Measurements from ENCODE around the gene FGD5.
"Not testable (repeated sequence)": the region's sequence is repeated elsewhere in the genome, so short reads cannot be mapped to it uniquely, and the experiment has no call there.

Gene FGD5

DNA sequence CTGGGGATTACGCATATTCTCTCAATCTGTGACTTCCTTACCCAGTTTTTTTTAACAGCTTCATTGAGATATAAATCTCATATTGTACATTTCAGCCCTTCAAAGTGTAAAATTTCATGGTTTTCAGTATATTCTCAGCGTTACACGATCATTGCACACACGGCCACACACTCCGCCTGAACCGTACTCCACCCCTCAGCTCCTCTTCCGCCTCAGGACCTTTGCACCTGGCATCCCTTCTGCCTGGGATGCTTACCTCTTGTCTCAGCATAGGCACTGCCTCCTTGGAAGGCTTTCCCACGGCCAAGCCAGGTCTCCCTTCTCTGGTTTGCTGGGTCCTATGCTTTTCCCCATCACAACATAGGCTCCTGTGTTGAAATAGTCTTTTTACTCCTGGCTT is 71.2 kb downstream of the FGD5 start:
- in situ Hi-C loops (cut with HindIII; ENCODE audit: low sequenced_read_pairs) = loop anchor here (10.0 kb wide), 2 partner anchors 55 to 65 kb away; partner anchors contain the start of gene NR2C2

DNA sequence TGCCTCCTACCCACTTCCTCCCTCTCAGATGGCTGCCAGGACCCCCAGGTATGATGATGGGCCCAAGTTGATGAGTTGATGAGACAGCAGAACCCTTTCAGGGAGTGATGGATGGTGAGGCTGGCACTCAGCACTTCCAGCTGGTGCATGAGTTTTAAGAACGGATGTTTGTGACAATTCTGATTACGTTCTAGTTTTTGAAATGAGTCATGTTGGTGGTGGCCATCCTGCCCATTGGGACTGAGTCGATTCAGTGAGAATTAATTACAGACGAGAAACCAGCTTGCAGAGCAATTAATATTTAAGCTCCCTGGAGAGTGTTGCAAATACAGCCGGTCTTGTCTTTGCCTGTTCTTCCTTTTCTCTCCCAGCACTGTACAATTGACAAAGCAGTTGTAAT is 71.7 kb downstream of the FGD5 start:
- in situ Hi-C loops (cut with HindIII; ENCODE audit: low sequenced_read_pairs) = no loop called here

DNA sequence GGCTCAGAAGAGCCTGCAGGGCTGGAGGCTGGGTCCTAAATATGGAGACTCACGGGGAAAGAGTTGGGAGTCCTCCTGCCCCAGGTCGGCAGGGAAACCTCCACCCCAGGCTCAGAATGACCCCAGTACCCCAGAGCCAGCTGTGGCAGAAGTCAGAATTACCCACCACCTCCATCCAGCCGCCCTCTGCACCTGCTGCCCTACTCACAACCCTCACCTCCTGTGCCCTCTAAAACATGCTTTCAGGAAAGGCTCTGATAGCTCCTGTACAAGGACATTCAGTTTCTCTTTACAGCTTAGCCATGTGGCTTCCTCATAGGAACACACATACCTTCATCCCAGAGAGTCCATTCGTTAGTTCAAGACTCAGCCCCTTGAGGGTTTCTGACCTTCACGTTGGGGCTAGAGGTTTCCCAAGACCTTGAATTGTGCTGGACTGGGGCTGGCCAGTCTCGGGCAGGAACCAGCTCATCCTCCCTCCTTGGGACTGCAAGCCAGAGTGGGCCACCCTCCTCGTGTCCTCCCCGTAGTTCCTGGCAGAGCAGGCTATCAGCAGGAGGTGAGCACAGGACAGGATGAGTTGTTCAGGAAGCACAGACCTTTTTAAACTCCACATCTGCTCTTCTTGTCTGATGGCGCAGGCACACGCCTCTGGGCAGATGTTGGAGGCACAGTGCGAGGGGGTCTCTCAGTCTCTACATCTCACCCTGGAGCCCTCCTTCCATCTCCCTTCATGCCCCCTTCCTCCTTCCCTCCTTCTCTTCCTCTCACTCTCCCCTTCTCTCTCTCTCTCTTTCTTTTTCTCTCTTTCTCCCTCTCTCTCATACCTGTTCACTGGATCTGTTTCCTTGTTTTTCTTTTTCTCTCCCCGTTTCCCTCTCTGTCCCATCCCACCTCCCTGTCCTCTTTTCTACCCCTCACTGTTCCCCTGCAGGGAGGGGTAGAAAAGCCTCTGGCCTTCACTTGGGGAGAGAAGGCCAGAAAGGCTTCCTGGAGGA is 72.7 kb downstream of the FGD5 start:
- in situ Hi-C loops (cut with HindIII; ENCODE audit: low sequenced_read_pairs) = no loop called here

DNA sequence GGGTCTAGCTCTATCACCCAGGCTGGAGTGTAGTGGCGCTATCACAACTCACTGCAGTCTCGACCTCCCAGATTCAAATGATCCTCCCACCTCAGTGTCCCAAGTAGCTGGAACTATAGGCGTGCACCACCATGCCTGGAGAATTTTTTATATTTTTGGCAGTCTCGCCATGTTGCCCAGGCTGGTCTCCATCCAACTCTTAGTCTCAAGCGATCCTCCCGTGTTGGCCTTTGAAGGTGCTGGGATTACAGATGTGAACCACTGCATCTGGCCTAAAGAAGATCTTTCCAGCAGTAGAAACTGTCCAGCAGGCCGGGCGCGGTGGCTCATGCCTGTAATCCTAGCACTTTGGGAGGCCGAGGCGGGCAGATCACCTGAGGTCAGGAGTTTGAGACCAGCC is 73.5 kb downstream of the FGD5 start:
- in situ Hi-C loops (cut with HindIII; ENCODE audit: low sequenced_read_pairs) = no loop called here

DNA sequence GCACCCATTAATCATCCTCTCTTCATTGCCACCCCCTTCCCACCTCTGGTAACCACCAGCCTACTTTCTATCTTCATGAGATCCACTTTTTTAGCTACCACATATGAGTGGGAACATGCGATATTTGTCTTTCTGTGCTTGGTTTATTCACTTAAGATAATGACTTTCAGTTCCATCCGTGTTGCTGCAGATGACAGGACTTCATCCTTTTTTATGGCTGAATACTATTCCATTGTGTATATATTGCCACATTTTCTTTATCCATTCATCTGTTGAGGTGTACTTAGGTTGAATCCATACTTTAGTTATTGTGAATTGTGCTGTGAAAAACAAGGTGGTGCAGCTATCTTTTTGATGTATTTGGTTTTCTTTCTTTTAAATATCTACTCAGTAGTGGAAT is 75.3 kb downstream of the FGD5 start:
- in situ Hi-C loops (cut with HindIII; ENCODE audit: low sequenced_read_pairs) = no loop called here

DNA sequence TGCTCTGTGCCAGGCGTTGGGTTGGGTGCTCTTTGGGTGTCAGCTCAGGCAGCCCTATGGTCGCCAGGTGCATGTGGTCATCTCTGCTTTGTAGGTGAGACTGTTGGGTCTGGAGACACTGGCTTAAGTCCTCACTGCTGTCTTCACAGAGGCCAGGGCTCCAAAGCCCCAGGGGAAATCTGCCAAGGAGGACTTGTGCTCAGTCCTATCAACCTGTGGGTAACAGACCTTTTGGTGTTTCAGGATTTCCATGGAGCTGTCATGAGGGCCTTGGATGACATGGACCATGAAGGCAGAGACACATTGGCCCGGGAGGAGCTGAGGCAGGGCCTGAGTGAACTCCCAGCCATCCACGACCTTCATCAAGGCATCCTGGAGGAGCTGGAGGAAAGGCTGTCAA is 78.5 kb downstream of the FGD5 start:
- in situ Hi-C loops (cut with HindIII; ENCODE audit: low sequenced_read_pairs) = no loop called here

DNA sequence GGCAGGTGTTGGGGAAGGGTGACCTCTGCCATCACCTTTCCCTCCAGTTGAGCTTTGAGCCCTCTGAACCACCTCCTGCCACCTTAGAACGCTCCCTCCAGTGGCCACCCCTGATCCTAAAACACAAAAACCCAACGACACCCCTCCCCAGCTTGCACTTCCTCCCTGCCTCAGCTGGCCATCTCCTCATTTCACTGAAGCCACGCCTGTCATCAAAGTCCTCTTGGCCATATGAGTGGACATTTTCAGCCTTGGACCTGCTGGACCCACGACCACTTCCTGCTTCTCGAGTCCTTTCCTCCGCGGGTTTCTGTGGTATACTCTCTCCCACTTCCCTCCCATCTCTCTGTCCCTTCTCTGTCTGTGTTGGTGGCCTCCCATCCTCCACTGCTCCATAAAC is 80.2 kb downstream of the FGD5 start:
- in situ Hi-C loops (cut with HindIII; ENCODE audit: low sequenced_read_pairs) = no loop called here

DNA sequence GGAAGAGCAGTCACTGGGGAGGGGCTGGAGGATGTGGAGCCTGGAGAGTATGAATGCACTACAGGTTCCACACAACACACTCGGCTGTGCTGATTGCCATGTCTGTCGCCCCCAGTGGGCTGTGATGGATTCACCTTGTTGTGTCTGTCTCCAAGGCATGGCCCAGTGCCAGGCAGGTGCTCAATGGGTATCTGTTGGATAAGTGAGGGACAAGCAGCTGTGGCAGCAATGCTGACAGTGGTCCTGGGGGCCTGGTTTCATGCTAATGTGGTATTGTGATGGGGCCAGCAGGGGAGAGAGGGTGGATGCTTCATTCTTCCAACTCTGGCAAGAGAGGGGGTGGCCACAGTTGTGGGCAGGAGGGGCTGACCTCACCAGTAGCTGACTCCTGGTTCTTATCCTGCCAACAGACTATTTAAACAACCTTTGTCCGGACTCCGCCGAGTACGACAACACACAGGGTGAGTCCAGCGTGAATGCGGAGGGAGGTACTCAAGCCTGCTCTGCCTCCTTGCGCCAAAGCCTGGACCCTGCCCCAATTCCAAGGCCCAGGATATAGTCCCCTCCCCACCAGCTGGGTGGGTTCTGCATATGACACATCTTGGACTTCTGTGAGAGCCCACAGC is 81.3 kb downstream of the FGD5 start:
- in situ Hi-C loops (cut with HindIII; ENCODE audit: low sequenced_read_pairs) = no loop called here

DNA sequence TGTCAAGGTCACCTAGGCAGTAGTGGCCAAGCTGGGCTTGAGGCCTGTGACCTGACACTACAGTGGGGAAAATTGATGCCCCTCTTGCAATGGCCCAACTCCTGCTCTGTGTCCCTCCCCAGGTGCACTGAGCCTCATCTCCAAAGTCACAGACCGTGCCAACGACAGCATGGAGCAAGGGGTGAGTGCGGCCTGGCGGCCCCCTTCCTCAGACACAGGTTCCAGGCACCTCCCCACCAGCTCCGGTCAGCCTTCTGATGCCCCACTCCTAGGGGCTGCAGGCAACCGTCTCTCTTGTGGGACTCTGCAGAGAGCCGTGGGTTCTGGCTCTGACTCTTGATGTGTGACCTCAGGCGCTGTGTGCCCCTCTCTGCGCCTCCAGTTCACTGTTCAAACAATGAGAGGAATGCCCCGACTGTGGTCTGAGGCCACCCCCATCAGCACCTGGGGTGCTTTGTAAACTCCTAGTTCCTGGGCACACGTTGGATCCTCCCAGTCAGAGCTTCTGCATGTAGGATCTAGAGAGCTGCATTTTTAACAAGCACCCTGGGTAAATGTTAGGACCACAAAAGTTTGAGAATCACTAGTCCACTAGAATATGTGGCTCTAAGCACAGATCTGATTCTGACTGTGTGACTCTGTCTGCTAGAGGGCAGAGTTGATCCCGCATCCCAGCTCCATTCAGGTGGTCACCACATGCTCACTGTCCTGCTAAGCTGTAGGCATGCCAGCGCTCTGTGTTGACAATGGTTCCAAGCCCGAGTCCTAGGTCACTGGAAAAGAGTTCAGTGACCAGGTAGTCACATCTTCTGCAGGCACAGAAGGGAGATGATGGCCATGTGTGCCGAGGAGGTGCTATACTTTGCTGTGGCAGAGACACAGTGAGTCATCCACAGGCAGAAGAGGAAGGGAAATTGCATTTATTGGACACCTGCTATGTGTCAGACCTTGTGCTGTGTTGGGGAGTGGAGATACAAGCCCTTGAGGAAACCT is 82.4 kb downstream of the FGD5 start:
- in situ Hi-C loops (cut with HindIII; ENCODE audit: low sequenced_read_pairs) = no loop called here

DNA sequence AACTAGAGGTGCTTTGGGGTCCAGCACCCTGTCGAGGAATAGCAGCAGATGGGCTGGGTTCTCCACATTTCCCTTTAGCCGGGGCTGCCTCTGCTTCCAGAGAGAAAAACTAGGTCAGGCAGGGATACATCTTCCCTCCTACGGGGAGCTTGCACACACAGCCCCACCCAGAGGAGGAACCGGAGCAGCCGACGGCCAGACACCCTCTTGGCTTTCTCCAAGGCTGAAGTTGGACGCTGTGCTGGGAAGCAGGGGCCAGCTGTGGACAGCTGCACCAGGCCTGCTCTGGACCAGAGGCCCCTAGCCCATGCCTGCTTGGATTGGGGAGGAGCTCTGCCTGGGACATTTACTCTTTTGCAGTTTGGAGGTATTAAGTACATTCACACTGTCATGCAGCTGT is 84.0 kb downstream of the FGD5 start:
- in situ Hi-C loops (cut with HindIII; ENCODE audit: low sequenced_read_pairs) = no loop called here

DNA sequence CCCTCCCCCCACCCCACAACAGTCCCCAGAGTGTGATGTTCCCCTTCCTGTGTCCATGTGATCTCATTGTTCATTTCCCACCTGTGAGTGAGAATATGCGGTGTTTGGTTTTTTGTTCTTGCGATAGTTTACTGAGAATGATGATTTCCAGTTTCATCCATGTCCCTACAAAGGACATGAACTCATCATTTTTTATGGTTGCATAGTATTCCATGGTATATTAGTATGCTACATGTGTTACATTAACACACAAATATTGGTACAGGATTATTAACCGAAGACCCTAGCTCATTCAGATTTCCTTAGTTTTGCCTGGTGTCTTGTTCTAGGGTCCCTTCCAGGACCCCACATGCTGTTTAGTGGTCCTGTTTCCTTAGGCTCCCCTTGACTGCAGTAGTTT is 84.7 kb downstream of the FGD5 start:
- in situ Hi-C loops (cut with HindIII; ENCODE audit: low sequenced_read_pairs) = not testable (repeated sequence)

DNA sequence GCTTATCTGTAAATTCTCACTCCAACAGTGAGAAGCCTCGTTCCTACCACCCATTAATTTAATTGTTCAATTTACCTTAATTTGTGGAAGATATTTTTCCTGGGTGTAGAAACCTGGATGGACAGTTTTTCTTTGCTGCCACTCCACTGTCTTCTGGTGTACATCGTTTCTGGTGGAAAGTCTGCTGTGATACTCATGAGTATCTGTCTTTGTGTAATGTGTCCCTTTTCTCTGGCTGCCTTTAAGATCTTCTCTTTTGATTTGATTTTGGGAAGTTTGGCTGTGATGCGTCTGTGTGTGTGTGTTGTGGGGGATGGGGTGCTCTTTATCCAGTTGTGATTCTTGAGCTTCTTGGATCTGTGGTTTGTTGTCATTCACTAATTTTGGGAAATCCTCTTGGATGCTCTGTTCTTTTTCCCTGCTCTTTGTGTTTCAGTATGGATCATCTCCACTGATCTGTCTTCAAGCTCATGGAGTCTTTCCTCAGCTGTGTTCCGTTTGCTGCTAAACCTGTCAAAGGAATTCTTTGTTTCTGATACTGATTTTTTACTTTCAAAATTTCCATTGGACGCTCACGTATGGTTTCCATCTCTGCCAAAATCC is 86.4 kb downstream of the FGD5 start:
- in situ Hi-C loops (cut with HindIII; ENCODE audit: low sequenced_read_pairs) = loop anchor here (5.0 kb wide), 1 partner anchor 133 kb away; no protein-coding TSS in a partner anchor

DNA sequence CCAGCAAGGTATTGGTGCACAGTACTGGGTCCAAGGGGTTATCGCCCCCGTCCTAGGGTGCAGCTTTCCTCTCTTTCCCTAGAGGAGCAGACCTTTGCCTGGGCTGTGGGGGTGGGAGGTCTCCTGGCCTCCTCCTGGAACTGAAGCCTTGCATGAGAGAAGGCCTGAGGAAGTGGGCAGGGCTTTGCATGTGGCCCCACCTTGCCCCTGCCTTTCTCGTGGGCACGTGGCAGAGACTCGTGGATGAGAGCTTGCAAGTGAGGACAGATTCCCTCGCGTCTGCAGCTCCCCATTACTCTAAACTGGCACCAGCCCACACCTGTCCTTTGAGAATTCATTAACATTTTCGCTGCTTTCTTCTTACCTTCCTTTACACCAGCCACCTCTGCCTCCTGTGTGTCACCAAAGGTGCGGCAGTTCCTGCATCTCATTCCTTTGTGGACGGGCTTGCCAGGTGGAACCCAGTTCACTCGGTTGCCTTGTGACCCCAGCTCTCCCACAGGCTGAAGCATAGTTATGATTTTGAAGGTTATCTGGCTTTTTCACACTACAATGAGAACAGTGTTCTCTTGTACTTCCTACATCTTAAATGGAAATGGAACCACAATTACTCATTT is 87.7 kb downstream of the FGD5 start:
- in situ Hi-C loops (cut with HindIII; ENCODE audit: low sequenced_read_pairs) = loop anchor here (5.0 kb wide), 1 partner anchor 134 kb away; no protein-coding TSS in a partner anchor

DNA sequence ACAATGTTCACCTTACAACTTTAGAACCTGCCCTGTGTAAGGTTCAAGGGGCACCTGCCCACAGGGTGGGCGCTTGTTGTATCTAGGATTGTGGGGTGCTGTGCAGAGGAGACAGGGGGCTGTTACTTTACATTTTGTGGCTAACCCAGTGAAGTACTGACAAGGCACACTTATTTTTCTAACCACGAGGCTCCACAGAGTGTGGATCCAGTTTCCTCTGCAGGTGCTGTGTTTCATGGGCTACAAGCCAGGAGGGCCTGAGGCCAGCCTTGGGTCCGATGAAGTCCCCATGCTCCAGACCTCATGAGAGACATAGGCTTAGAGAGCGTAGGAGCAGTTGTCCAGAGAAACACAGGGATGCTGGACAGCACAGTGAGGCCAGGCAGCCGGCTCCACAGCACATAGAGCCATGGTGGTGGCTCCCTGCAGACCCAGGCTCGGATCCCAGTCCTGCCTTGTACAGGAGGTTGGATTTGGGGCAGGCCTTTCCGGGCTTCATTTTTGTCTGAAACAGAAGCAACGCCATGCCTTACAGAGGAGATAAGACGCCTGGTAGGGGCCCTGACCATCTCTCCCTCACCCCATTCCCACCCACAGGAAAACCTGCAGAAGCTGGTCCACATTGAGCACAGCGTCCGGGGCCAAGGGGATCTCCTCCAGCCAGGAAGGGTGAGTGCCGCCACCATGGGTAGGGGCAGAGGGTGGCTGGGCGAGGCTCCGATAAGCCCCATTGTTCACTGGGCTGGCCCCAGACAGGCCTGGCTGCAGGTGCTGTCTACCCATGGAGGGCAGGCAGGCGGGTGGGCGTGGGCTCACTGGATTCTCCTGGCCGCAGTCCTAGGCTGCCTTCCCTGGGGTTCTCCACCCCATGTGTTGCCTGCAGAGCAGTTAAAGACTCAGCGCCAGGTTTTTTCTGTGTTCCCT is 88.5 kb downstream of the FGD5 start:
- in situ Hi-C loops (cut with HindIII; ENCODE audit: low sequenced_read_pairs) = loop anchor here (5.0 kb wide), 1 partner anchor 135 kb away; no protein-coding TSS in a partner anchor

DNA sequence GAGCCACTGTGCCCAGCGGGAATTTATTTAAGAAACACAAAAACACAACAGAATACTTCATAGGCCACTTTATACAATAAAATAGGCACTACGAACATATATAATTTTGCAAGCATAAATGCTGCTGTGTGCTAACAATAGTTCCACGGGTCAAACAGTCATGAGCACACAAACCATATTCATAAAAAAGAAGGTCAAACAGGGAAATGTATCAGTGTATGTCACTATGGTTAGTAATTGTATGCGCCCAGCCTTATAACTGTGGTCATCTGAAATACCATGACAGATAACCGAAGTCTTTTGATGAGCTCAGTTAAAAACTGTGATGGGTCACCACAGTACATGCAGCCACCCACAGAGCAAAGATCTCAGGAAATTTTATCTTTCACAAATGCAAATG is 90.5 kb downstream of the FGD5 start:
- in situ Hi-C loops (cut with HindIII; ENCODE audit: low sequenced_read_pairs) = loop anchor here (5.0 kb wide), 1 partner anchor 137 kb away; no protein-coding TSS in a partner anchor

DNA sequence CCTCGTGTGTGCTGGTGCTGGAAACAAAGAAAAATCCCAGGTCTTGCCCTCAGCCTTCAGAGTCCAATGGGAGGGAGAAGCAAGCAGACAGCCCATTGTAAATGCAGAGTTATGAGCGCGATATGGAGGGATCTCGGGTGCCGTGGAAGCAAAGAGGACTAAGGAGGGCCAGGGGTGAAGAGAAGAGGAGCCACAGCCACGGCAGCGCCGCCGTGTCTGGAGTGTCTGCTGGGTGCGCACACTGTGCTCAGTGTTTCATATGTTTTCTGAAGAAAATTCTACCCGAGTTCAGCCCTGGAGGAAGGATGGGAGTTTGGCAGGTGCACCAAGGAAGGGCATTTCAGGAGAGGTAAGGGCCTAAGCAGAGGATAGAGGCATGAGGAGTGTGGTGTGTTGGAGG is 92.9 kb downstream of the FGD5 start:
- in situ Hi-C loops (cut with HindIII; ENCODE audit: low sequenced_read_pairs) = no loop called here

DNA sequence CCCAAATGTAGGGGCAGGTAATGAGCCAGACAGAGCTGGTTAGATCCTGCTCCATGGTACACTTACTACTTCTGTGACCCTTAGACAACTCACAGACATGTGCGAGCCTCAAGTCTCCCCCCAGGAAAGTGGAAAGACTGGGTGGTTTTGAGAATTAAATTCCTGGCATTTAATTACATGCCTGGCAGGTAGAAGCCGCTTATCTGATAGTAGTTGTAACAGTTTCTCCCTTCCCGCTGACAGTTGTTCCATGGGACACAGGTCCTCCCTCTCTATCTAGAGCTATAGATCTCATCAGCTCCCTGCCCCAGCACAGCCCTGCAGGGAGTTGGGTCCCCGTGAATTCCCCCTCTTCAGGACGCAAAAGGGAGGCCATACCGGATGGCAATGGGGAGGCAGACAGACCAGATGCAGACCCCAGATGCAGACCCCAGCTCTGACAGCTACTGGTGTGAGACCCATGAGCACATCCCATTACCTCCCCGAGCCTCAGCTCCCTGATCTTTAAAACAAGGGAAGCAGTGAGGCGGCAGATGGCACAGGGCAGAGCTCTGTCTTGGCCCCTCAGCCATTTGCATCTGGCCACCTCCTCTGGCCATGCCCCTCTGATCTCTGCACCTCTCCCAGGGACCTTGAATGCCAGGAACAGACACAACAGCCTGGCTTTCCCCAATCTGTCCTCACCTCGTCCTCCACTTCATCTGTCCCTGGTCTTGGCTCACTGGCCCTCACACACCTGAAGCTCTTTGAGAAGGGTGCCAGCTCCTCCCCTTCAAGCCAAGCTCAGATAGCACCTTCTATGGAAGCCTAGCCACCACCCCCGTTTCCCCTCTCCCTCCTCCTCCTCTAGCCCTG is 94.5 kb downstream of the FGD5 start:
- in situ Hi-C loops (cut with HindIII; ENCODE audit: low sequenced_read_pairs) = no loop called here
